K562 (cell line): ENCODE data around the gene ITGA6. TPM values are rescaled to one million over a fixed set of nuclear protein-coding genes. Genes with fewer than 3 reads are reported as not detected.

Experiments
- CBFA2T2 ChIP-seq: fragments of 450-650 bp; conservative IDR thresholded peaks from 2 replicates; pipeline ENCODE4 v1.6.1; 2017; ENCODE audit warnings: mild to moderate bottlenecking
- CBFA2T3 ChIP-seq: fragments of 450-650 bp; IDR thresholded peaks from 2 replicates; pipeline ENCODE4 v1.6.1; 2017
- CTBP1 ChIP-seq: fragments of 450-650 bp; IDR thresholded peaks from 2 replicates; pipeline ENCODE4 v1.6.1; 2016; ENCODE audit warnings: borderline replicate concordance
- DDX20 ChIP-seq: fragments of 450-650 bp; IDR thresholded peaks from 2 replicates; pipeline ENCODE4 v1.6.1; 2016; ENCODE audit warnings: missing genetic modification characterization, low read depth, mild to moderate bottlenecking, missing compliant biosample characterization, moderate library complexity
- DPF2 ChIP-seq: fragments of 450-650 bp; IDR thresholded peaks from 2 replicates; pipeline ENCODE4 v1.6.1; 2016
- ELF1 ChIP-seq: fragments of 200-800 bp; sonication (Bioruptor generic); IDR thresholded peaks from 2 replicates; pipeline ENCODE4 v1.6.1; 2016; ENCODE audit warnings: missing genetic modification characterization, missing compliant biosample characterization
- ETV1 ChIP-seq: fragments of 450-650 bp; conservative IDR thresholded peaks from 2 replicates; pipeline ENCODE4 v1.6.1; 2016; ENCODE audit warnings: missing genetic modification characterization, control low read depth, low read depth, missing compliant biosample characterization
- L3MBTL2 ChIP-seq: fragments of 450-650 bp; IDR thresholded peaks from 2 replicates; pipeline ENCODE4 v1.6.1; 2016; ENCODE audit warnings: mild to moderate bottlenecking, moderate library complexity
- MCM3 ChIP-seq: fragments of 450-650 bp; IDR thresholded peaks from 2 replicates; pipeline ENCODE4 v1.6.1; 2016
- NFIX ChIP-seq: fragments of 250-450 bp; sonication (Bioruptor Pico); IDR thresholded peaks from 2 replicates; pipeline ENCODE4 v1.4.0; 2020; ENCODE audit warnings: low read depth, mild to moderate bottlenecking, moderate library complexity
- NR2C1 ChIP-seq, 2 experiments: fragments of 450-650 bp; IDR thresholded peaks; 2 replicates each; pipeline ENCODE4 v1.6.1; 2017; ENCODE audit warnings: mild to moderate bottlenecking in 2 of 2, antibody characterized with exemption in 1 of 2, inconsistent platforms in 1 of 2, missing compliant biosample characterization in 1 of 2, missing genetic modification characterization in 1 of 2
- RAD51 ChIP-seq: fragments of 450-650 bp; IDR thresholded peaks from 2 replicates; pipeline ENCODE4 v1.7.1; 2016; ENCODE audit warnings: low read depth, mild to moderate bottlenecking, borderline replicate concordance
- USF1 ChIP-seq: sonication (generic); formaldehyde crosslinking; IDR thresholded peaks from 2 replicates; pipeline ENCODE4 v1.9.0; 2022; ENCODE audit warnings: mild to moderate bottlenecking, missing genetic modification reagents
- YBX1 ChIP-seq: fragments of 450-650 bp; IDR thresholded peaks from 2 replicates; pipeline ENCODE4 v1.7.1; 2016; ENCODE audit warnings: mild to moderate bottlenecking
- ZNF444 ChIP-seq: fragments of 250-450 bp; sonication (Bioruptor Pico); IDR thresholded peaks from 2 replicates; pipeline ENCODE4 v1.4.0; 2020; ENCODE audit warnings: mild to moderate bottlenecking, moderate library complexity
- polyA plus RNA-seq, 8 experiments: library from polyadenylated mRNA; depleted of rRNA in 4 of 8; stranded (reverse) in 5 of 8; unstranded in 3 of 8; fragments of >200 nt; fragmentation: Nextera tagmentation in 2 of 8; fragmentation: Illumina TruSeq in 1 of 8; extraction: Ambion mirVana in 2 of 8; extraction: Trizol in 1 of 8; gene quantifications; 2 replicates each; pipeline versions ENCODE4 v1.2.1 to v1.2.3, GENCODE V29; 2011 to 2014; ENCODE audit warnings: inconsistent platforms in 1 of 8, missing spikeins in 1 of 8
- total RNA-seq, 7 experiments: library from RNA; depleted of rRNA in 6 of 7; stranded (reverse); fragments of >200 nt in 6 of 7; fragmentation: Illumina TruSeq in 2 of 7; extraction: Trizol in 2 of 7; gene quantifications; 2 replicates each; pipeline versions ENCODE4 v1.2.1 to v1.2.3, GENCODE V29; 2011 to 2021; ENCODE audit warnings: low replicate concordance in 1 of 7
- TF ChIP-seq, protein P1 (sequence below): fragments of 450-650 bp; IDR thresholded peaks from 2 replicates; pipeline ENCODE4 v1.6.1; 2016; ENCODE audit warnings: low read depth, mild to moderate bottlenecking, moderate library complexity
- TF ChIP-seq, protein P2 (sequence below): sonication (generic); formaldehyde crosslinking; IDR thresholded peaks from 2 replicates; pipeline ENCODE4 v1.8.0; 2022; ENCODE audit warnings: missing genetic modification reagents, mild to moderate bottlenecking, borderline replicate concordance

The ITGA6 gene
- total and polyA plus RNA-seq, 9 of the 15 experiments (the other 6 are each of a cell fraction or from before 2014, with no cell fraction given), result 0.01 to 0.29 (median 0.05) TPM; not detected in 5

GRCh38 chr2:172554352-172555271, 127.2 kb downstream of the ITGA6 start (continued):
- peak; percentile 22; the same call in 1 of the 2 replicates for TF ChIP-seq CBFA2T2
- TF ChIP-seq, protein P1, sequence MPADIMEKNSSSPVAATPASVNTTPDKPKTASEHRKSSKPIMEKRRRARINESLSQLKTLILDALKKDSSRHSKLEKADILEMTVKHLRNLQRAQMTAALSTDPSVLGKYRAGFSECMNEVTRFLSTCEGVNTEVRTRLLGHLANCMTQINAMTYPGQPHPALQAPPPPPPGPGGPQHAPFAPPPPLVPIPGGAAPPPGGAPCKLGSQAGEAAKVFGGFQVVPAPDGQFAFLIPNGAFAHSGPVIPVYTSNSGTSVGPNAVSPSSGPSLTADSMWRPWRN, result peak; percentile 22; the same call in 1 of the 2 replicates
- no peak for TF ChIP-seq YBX1
- TF ChIP-seq ETV1 (tag), result 0 out of 2 replicates have a peak, but pooled peaks have one; percentile 19
- TF ChIP-seq NR2C1 (IDR thresholded peaks at IDR 0.05), result 0 out of 2 replicates have a peak, but pooled peaks have one; percentile 9
- TF ChIP-seq NR2C1 (tag; IDR thresholded peaks at IDR 0.05), result no peak
- no peak; the same call in 1 of the 2 replicates for TF ChIP-seq RAD51
- TF ChIP-seq MCM3, result no peak
- TF ChIP-seq NFIX (CRISPR knock-in tag), result peak; percentile 50; the same call in 1 of the 2 replicates
- no peak for TF ChIP-seq DPF2
- peak; percentile 42; the same call in 1 of the 2 replicates for TF ChIP-seq ELF1
- no peak for TF ChIP-seq ZNF444 (CRISPR knock-in tag)
- TF ChIP-seq, protein P2, sequence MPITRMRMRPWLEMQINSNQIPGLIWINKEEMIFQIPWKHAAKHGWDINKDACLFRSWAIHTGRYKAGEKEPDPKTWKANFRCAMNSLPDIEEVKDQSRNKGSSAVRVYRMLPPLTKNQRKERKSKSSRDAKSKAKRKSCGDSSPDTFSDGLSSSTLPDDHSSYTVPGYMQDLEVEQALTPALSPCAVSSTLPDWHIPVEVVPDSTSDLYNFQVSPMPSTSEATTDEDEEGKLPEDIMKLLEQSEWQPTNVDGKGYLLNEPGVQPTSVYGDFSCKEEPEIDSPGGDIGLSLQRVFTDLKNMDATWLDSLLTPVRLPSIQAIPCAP (CRISPR knock-in tag), result 0 out of 2 replicates have a peak, but pooled peaks have one; percentile 42
- peak; percentile 32 for TF ChIP-seq CBFA2T3
- no peak for TF ChIP-seq DDX20 (tag)
- 0 out of 2 replicates have a peak, but pooled peaks have one; percentile 11 for TF ChIP-seq USF1 (CRISPR knock-in tag)
- peak; percentile 36; the same call in 1 of the 2 replicates for TF ChIP-seq L3MBTL2
- peak; percentile 15; the same call in 1 of the 2 replicates for TF ChIP-seq CTBP1
